Cardiac fibroblast (primary cell): ENCODE data around the gene COX15.

ENCODE experiments used
- DNase-seq, 2 donors: peaks; one replicate each; pipeline versions ENCODE4 v3.0.0 to v3.0.0-alpha.2; 2010; ENCODE audit warnings: low read depth in 2 of 2
- H3K4me3 ChIP-seq, 2 donors: replicated peaks in 1 of 2; 1 replicate in 1 of 2; 2 replicates in 1 of 2; pipeline ENCODE4 v1.5.1; 2011; ENCODE audit warnings: low read depth in 2 of 2, low read length in 2 of 2, mild to moderate bottlenecking in 2 of 2, moderate library complexity in 1 of 2
- TF ChIP-seq, protein P1 (sequence below): IDR thresholded peaks from one replicate; pipeline ENCODE4 v1.5.1; 2011; ENCODE audit warnings: low read depth, mild to moderate bottlenecking, low read length, inconsistent platforms

COX15 gene

DNA sequence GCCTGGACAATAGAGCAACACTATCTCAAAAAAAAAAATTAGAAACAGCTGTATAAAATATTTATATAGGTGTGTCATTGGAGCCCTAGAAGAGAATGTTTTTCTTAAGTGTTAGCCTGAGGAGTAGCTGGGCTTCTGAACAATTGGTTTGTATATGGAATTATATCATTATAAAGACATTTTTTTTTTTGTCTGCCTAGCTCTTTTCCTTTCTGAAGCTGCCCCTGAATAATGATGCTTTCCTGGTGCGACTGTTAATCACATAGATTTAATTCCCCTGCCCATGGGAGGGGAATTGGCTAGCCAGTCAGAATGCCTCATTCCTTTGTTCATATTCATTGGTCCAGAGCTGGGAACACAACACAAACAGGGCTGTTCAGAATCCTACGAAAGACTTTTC lies 36.6 kb upstream of the COX15 start:
- no peak overlapping the region for H3K4me3 ChIP-seq
- peak in 1 of 2 donors; percentile 39 for DNase-seq
- TF ChIP-seq, protein P1, sequence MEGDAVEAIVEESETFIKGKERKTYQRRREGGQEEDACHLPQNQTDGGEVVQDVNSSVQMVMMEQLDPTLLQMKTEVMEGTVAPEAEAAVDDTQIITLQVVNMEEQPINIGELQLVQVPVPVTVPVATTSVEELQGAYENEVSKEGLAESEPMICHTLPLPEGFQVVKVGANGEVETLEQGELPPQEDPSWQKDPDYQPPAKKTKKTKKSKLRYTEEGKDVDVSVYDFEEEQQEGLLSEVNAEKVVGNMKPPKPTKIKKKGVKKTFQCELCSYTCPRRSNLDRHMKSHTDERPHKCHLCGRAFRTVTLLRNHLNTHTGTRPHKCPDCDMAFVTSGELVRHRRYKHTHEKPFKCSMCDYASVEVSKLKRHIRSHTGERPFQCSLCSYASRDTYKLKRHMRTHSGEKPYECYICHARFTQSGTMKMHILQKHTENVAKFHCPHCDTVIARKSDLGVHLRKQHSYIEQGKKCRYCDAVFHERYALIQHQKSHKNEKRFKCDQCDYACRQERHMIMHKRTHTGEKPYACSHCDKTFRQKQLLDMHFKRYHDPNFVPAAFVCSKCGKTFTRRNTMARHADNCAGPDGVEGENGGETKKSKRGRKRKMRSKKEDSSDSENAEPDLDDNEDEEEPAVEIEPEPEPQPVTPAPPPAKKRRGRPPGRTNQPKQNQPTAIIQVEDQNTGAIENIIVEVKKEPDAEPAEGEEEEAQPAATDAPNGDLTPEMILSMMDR = no peak

DNA sequence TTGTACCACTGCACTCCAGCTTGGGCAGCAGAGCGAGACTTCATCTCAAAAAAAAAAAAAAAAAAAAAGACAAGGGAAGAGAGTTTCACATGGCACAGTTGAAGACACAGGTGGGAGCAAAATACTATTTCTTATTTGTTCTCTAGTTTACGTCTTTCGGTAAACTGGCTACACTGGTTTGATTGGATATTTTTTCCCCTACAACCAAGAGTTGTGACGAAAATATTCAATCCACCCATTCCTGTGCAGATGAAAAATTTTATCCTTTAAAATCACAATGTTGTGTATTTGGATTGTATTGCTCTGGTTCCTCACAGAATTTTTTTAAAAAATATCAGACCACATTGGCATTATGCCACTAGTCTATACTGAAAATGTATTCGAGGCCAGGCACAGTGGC lies 36.0 kb upstream of the COX15 start:
- H3K4me3 ChIP-seq = no peak overlapping the region
- no peak for DNase-seq
- TF ChIP-seq, protein P1 = no peak

DNA sequence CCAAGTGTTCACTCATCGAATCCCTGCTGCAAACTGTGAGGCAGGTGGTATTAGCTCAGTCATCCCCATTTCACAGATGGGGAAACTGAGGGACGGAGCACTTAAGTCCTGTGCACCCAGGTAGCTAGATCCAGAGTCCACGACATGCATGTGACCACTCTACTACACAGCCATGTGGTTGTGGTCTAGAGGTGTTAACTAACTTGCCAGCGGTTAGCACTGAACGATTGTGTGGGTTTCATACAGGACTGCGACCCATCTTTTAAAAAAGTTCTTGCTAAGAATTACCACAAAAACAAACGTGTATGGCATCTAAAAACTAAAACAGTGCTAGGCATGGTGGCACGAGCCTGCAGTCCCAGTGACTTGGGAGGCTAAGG lies 34.4 kb upstream of the COX15 start:
- DNase-seq = no peak
- no peak overlapping the region for H3K4me3 ChIP-seq
- TF ChIP-seq, protein P1 = no peak

DNA sequence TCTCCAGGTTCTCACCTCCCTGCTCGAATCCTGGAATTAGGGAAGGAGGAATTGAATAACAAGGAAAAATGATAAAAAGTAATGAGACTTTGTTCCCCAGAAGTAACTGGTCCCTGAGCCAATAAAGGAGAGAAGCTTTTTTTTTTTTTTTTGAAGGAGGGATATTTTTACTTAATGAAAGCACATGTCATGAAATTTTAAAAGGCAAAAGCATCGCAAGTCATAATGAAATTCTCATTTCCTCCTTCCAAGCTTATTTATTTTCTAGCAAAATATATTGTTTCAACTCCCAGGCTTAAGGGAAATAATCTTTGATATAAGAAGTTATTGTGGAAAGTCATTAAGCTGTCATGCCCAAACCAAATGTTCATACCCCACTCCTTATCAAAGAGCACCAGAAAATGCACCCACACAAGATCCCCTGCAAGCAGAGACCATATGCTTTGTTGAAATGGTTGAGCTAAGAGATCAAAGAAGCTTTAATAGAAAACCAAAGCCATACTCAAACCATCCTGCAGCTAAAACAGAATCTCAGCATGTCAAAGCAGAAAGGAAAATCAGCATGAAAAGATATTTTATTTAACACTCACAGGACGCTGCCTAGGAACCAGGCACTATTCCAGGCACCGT lies 33.9 kb upstream of the COX15 start:
- no peak overlapping the region for H3K4me3 ChIP-seq
- DNase-seq = no peak
- TF ChIP-seq, protein P1 = no peak

DNA sequence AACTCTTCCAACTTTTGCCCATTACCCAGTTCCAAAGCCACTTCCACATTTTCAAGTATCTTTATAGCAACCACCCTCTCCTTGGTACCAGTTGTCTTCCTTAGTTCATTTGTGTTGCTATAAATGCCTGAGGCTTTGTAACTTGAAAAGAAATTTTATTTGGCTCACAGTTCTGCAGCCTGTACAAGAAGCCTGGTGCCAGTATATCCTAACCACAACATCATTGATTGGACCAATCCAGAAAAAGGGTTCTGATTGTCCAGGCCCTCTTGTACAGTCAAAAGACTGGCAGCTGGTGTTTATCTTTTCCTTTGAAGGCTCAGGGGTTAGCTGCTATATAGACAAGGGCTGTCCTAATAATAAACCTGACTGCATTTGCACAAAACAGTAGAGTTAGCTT lies 29.4 kb upstream of the COX15 start:
- H3K4me3 ChIP-seq = no peak overlapping the region
- no peak for DNase-seq
- TF ChIP-seq, protein P1 = no peak

DNA sequence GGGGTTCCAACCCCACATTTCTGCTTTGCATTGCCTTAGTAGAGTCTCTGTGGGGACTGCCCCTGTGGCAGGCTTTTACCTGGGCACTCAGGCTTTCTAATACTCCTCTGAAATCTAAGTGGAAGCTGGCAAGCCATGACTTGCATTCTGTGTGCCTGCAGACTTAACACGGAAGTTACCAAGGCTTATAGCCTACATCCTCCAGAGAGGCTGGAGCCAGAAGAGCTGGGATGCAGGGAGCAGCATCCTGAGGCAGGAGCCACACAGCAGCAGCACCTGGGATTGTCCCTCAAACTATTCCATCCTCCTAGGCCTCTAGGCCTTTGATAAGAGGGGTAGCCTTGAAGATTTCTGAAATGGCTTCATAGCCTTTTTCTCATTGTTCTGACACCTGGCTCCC lies 28.4 kb upstream of the COX15 start:
- TF ChIP-seq, protein P1 = no peak
- no peak for DNase-seq
- H3K4me3 ChIP-seq = no peak overlapping the region
